Skeletal muscle tissue (tissue), 4 donors: ENCODE results near the gene HEATR5B. TPM values are rescaled to one million over a fixed set of nuclear protein-coding genes. Genes with fewer than 3 reads are reported as not detected.
A peak's percentile ranks its signal among the peaks of the same experiment; 100 is the strongest.

Experiments
- H3K27ac ChIP-seq: one replicate; pipeline ENCODE4 v1.7.0; 2013; ENCODE audit warnings: mild to moderate bottlenecking, low read depth, low read length, inconsistent platforms
- H3K27me3 ChIP-seq, 3 donors: one replicate each; pipeline ENCODE4 v1.7.0; 2013; ENCODE audit warnings: low read length in 3 of 3; ENCODE audit not compliant: control insufficient read depth in 3 of 3, insufficient read depth in 3 of 3
- H3K36me3 ChIP-seq, 3 donors: one replicate each; pipeline ENCODE4 v1.7.0; 2013; ENCODE audit warnings: low read length in 3 of 3; ENCODE audit not compliant: control insufficient read depth in 3 of 3, insufficient read depth in 3 of 3
- H3K4me1 ChIP-seq, 3 donors: one replicate each; pipeline ENCODE4 v1.7.0; 2013; ENCODE audit warnings: low read length in 3 of 3, mild to moderate bottlenecking in 3 of 3; ENCODE audit not compliant: control insufficient read depth in 3 of 3, insufficient read depth in 3 of 3
- H3K4me3 ChIP-seq, 3 donors: one replicate each; pipeline ENCODE4 v1.7.0; 2013; ENCODE audit warnings: low read length in 3 of 3
- H3K9ac ChIP-seq, 3 donors: one replicate each; pipeline ENCODE4 v1.7.0; 2013; ENCODE audit warnings: low read length in 3 of 3, mild to moderate bottlenecking in 3 of 3, moderate library complexity in 2 of 3, low read depth in 1 of 3
- H3K9me3 ChIP-seq, 3 donors: one replicate each; pipeline ENCODE4 v1.7.0; 2013; ENCODE audit warnings: low read length in 3 of 3; ENCODE audit not compliant: control insufficient read depth in 3 of 3
- total RNA-seq: library from RNA; depleted of rRNA; stranded (reverse); fragments of >200 nt; gene quantifications from one replicate; pipeline ENCODE4 v1.2.3, GENCODE V29; 2014
- donor health status: Osteomylitis.

The HEATR5B gene
- total RNA-seq, 1 donor from 2014 or later = 41.2 TPM

- Histone ChIP-seq H3K4me3 (no peak overlapping the region), H3K27me3 (no peaks in the 10 kb centered on the region), H3K9ac (no peak overlapping the region), H3K9me3 (no peaks in the 10 kb centered on the region), H3K4me1 (no peaks in the 10 kb centered on the region), H3K36me3 (peaks cover 5 to 20% (median 16%) of the 10 kb centered on the region in 3 donors), H3K27ac (no peak overlapping the region)
Measured at GRCh38 chr2:37029758-37030157, 54.4 kb downstream of the HEATR5B start.

- H3K4me1 ChIP-seq = peaks cover 2 to 5% (median 5%) of the 10 kb centered on the region in 3 donors
- peaks cover 5 to 27% (median 16%) of the 10 kb centered on the region in 3 donors for H3K36me3 ChIP-seq
Measured at GRCh38 chr2:37026050-37026449, 58.1 kb downstream of the HEATR5B start.

GRCh38 chr2:37020887-37021796 lies 63.0 kb downstream of the HEATR5B start:
- Histone ChIP-seq H3K27ac (peak overlapping the region; percentile 40), H3K36me3 (peaks cover 10 to 37% (median 12%) of the 10 kb centered on the region in 3 donors), H3K9me3 (no peaks in the 10 kb centered on the region), H3K4me1 (peaks cover 6 to 15% (median 6%) of the 10 kb centered on the region in 3 donors), H3K4me3 (peak overlapping the region in 1 of 3 donors; percentile 4), H3K27me3 (no peaks in the 10 kb centered on the region), H3K9ac (peak overlapping the region in 1 of 3 donors; percentile 25)

More at GRCh38 chr2:37026050-37026449, 58.1 kb downstream of the HEATR5B start:
- H3K9ac ChIP-seq = no peak overlapping the region
- no peak overlapping the region for H3K27ac ChIP-seq
- H3K9me3 ChIP-seq = no peaks in the 10 kb centered on the region
- no peak overlapping the region for H3K4me3 ChIP-seq
- no peaks in the 10 kb centered on the region for H3K27me3 ChIP-seq

- no peaks in the 10 kb centered on the region for H3K9me3 ChIP-seq
- no peaks in the 10 kb centered on the region for H3K27me3 ChIP-seq
- peak overlapping the region in 1 of 3 donors; percentile 40 for H3K9ac ChIP-seq
- H3K4me3 ChIP-seq = peak overlapping the region in 1 of 3 donors; percentile 14
- H3K36me3 ChIP-seq = peaks cover 6 to 31% (median 10%) of the 10 kb centered on the region in 3 donors
- H3K4me1 ChIP-seq = peaks cover 6 to 15% (median 6%) of the 10 kb centered on the region in 3 donors
- H3K27ac ChIP-seq = peak overlapping the region; percentile 40
Measured at GRCh38 chr2:37020212-37020886, 63.8 kb downstream of the HEATR5B start.

DNA sequence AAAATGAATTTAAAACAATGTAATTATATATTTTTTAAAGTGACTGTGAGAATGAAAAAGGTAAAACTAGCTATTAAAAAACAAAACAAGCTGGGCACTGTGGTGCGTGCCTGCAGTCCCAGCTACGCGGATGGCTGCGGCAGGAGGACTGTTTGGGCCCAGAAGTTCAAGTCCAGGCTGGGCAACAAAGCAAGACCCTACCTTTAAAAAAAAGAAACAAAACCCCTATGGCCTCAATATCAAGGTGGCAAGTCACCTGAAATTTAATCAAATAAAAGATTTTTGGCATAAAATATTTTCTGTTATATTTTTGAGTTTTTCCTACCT lies 70.9 kb downstream of the HEATR5B start:
- no peaks in the 10 kb centered on the region for H3K27me3 ChIP-seq
- no peak overlapping the region for H3K9ac ChIP-seq
- no peaks in the 10 kb centered on the region for H3K4me1 ChIP-seq
- H3K36me3 ChIP-seq = peaks cover 8 to 25% (median 24%) of the 10 kb centered on the region in 3 donors
- no peak overlapping the region for H3K4me3 ChIP-seq
- H3K27ac ChIP-seq = no peak overlapping the region
- H3K9me3 ChIP-seq = no peaks in the 10 kb centered on the region

DNA sequence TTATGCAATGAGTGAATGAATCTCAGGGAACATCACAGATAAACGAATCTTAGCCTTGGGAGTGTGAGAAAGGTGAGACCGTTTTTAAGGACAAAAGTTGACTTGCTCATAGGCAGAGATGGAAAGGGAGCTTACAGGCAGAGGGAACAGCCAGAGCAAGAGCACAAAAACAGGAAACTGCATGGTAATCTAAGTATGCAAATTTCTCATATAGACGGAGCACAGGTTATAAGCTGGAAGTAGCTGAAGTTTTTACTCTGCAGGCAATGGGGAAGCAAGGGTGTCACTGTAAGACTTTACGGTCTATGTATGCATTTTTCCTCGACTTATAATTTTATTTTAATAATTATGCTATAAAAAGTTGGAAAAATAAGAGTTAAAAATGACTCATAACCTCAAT lies 73.0 kb downstream of the HEATR5B start:
- Histone ChIP-seq H3K9me3 (no peaks in the 10 kb centered on the region), H3K4me1 (no peaks in the 10 kb centered on the region), H3K27ac (no peak overlapping the region), H3K27me3 (no peaks in the 10 kb centered on the region), H3K9ac (no peak overlapping the region), H3K4me3 (no peak overlapping the region), H3K36me3 (peaks cover 10 to 31% (median 23%) of the 10 kb centered on the region in 3 donors)

DNA sequence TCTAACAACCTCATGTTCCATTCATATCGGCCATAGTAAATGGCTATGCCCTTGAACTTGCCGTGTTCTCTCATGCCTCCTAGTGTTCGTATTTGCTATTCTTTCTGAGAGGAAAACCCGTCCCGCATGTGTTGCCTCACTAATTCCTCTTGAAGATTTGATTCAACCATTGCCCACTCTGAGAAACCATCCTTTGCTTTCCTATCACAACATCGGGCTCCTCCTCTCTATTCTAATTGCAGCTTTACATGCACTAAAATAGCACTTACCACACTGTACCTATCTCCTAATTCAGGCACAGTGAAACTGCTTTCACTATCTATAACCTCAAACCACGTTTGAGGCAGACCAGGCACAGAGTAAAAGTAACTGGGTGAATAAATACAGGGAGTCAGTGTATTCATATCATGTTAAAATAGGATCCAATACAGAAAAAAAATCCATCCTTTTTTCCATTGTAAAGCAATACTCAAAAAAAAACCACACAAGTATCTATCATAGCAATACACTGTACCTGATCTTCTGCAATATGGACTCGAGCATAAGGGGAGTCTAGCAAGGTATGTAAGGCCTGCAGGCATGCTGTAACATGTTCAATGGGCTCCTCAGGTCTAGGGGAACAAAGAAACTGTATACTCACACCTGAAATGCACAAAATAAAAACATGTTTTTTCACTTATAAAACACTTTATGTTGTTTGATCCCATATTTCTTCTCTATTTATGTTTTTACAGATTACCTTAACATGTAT lies 78.9 kb downstream of the HEATR5B start:
- H3K4me3 ChIP-seq = no peak overlapping the region
- no peak overlapping the region for H3K9ac ChIP-seq
- H3K9me3 ChIP-seq = no peaks in the 10 kb centered on the region
- H3K27me3 ChIP-seq = no peaks in the 10 kb centered on the region
- H3K27ac ChIP-seq = no peak overlapping the region
- H3K36me3 ChIP-seq = peaks cover 17 to 50% (median 43%) of the 10 kb centered on the region in 3 donors
- H3K4me1 ChIP-seq = no peaks in the 10 kb centered on the region

- Histone ChIP-seq H3K4me3 (no peak overlapping the region), H3K27me3 (no peaks in the 10 kb centered on the region), H3K9ac (no peak overlapping the region), H3K4me1 (no peaks in the 10 kb centered on the region), H3K36me3 (peaks cover 19 to 49% (median 41%) of the 10 kb centered on the region in 3 donors), H3K27ac (no peak overlapping the region), H3K9me3 (no peaks in the 10 kb centered on the region)
Measured at GRCh38 chr2:37000988-37001556, 83.1 kb downstream of the HEATR5B start.

DNA sequence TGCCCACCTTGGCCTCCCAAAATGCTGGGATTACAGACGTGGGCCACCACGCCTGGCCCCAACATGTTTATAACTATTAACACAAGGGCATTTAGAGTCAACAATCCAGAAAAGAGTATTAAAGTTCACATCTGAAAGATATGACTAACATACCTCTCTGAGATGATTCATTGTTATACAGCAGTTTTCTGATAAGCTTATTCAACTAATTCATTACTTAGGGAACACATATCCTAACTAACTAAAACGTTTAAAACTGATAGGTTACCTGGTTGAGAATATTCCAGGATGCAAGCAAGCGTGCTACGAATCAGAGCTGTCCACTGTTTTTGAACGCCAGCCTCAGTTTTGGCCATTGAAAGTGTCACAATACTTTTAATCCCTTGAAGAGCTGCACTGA lies 83.9 kb downstream of the HEATR5B start:
- H3K27ac ChIP-seq = no peak overlapping the region
- no peaks in the 10 kb centered on the region for H3K27me3 ChIP-seq
- no peak overlapping the region for H3K9ac ChIP-seq
- H3K4me1 ChIP-seq = no peaks in the 10 kb centered on the region
- no peaks in the 10 kb centered on the region for H3K9me3 ChIP-seq
- no peak overlapping the region for H3K4me3 ChIP-seq
- H3K36me3 ChIP-seq = peaks cover 19 to 47% (median 38%) of the 10 kb centered on the region in 3 donors
